ENCODE data around the gene VBP1. TPM values are rescaled to one million over a fixed set of nuclear protein-coding genes. Genes with fewer than 3 reads are reported as not detected.

Gene VBP1, protein sequence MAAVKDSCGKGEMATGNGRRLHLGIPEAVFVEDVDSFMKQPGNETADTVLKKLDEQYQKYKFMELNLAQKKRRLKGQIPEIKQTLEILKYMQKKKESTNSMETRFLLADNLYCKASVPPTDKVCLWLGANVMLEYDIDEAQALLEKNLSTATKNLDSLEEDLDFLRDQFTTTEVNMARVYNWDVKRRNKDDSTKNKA
- 43.9 TPM for polyA plus RNA-seq
- long read RNA-seq, donor 1, transcript VBP1-201 (6 exons, 1,686 nt), result major isoform, 11 of 11 reads
- long read RNA-seq, donor 1, partial matches to known transcripts, result 0 of 11 reads
- long read RNA-seq, donor 1, other reads (novel, unspliced or antisense), result 0 of 11 reads
- long read RNA-seq, donor 2, transcript VBP1-201 (6 exons, 1,686 nt), result major isoform, 25 of 46 reads
- long read RNA-seq, donor 2, partial matches to known transcripts, result 21 of 46 reads
- long read RNA-seq, donor 2, other reads (novel, unspliced or antisense), result 0 of 46 reads
- long read RNA-seq, donor 3, transcript VBP1-201 (6 exons, 1,686 nt), result major isoform, 30 of 108 reads
- long read RNA-seq, donor 3, partial matches to known transcripts, result 78 of 108 reads
- long read RNA-seq, donor 3, other reads (novel, unspliced or antisense), result 0 of 108 reads
- long read RNA-seq, donor 4, partial matches to known transcripts, result 0 of 1 reads
- long read RNA-seq, donor 4, other reads (novel, unspliced or antisense), result 0 of 1 reads
- long read RNA-seq, donor 5, transcript VBP1-201 (6 exons, 1,686 nt), result major isoform, 15 of 15 reads
- long read RNA-seq, donor 5, partial matches to known transcripts, result 0 of 15 reads
- long read RNA-seq, donor 5, other reads (novel, unspliced or antisense), result 0 of 15 reads
- long read RNA-seq, donor 6, transcript VBP1-201 (6 exons, 1,686 nt), result major isoform, 16 of 55 reads
- long read RNA-seq, donor 6, partial matches to known transcripts, result 39 of 55 reads
- long read RNA-seq, donor 6, other reads (novel, unspliced or antisense), result 0 of 55 reads
- long read RNA-seq, donor 7, transcript VBP1-201 (6 exons, 1,686 nt), result major isoform, 12 of 12 reads
- long read RNA-seq, donor 7, partial matches to known transcripts, result 0 of 12 reads
- long read RNA-seq, donor 7, other reads (novel, unspliced or antisense), result 0 of 12 reads
- long read RNA-seq, donor 8, transcript VBP1-201 (6 exons, 1,686 nt), result major isoform, 28 of 29 reads
- long read RNA-seq, donor 8, partial matches to known transcripts, result 0 of 29 reads
- long read RNA-seq, donor 8, other reads (novel, unspliced or antisense), result 0 of 29 reads
- long read RNA-seq, donor 9, transcript VBP1-201 (6 exons, 1,686 nt), result major isoform, 18 of 18 reads
- long read RNA-seq, donor 9, partial matches to known transcripts, result 0 of 18 reads
- long read RNA-seq, donor 9, other reads (novel, unspliced or antisense), result 0 of 18 reads
- long read RNA-seq, donor 10, transcript VBP1-201 (6 exons, 1,686 nt), result major isoform, 31 of 31 reads
- long read RNA-seq, donor 10, partial matches to known transcripts, result 0 of 31 reads
- long read RNA-seq, donor 10, other reads (novel, unspliced or antisense), result 0 of 31 reads
- long read RNA-seq, donor 11, transcript VBP1-201 (6 exons, 1,686 nt), result major isoform, 20 of 20 reads
- long read RNA-seq, donor 11, partial matches to known transcripts, result 0 of 20 reads
- long read RNA-seq, donor 11, other reads (novel, unspliced or antisense), result 0 of 20 reads

DNA sequence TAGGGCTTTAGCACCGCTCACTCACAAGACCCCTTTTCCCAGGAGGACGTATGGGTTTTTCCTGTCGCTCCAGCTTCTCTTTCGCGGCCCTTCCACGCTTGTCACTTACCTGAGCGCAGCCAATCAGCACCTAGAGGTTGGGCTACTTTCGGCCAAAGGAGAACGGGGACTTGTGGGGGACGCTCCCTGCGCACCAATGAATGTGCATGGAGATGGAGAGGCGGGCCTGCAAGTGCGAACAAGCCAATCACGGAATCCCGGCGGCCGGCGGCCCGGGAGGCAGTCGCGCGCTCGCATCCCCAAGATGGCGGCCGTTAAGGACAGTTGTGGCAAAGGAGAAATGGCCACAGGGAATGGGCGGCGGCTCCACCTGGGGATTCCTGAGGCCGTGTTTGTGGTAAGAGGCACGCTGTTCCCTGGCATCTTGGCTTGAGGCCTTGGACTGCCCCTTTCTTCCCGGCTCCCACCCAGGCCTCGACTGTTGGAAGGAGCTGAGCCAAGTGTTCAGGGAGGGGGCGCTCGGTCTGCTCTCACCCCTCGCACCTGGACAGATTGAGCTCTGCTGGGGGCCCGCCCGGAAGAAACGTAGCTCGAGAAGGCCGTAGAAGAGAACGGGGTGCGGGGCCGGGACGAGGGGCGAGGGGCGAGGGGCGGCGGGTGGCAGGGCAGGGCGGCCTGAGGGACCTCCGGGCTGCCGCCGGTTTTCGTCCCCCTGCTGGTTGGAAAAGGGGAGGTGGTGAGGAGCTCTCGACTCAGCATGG lies at the start of gene VBP1:
TSS of gene VBP1 (plus strand) at position 282 of the 761 bp plus-strand sequence. CDS start at position 305, 23 bp downstream.
- Histone ChIP-seq H3K36me3 (ENCODE audit: control insufficient read depth, insufficient read depth, low read length) (peaks cover 1% of the 10 kb centered on the region), H3K9me3 (ENCODE audit: control insufficient read depth, low read depth, low read length) (no peaks in the 10 kb centered on the region), H3K27me3 (ENCODE audit: control insufficient read depth, insufficient read depth, low read length) (no peaks in the 10 kb centered on the region), H3K27ac (ENCODE audit: low read length) (peak within 1 kb of the TSS; percentile 74), H3K4me1 (ENCODE audit: control insufficient read depth, insufficient read depth, low read length) (peaks cover 5% of the 10 kb centered on the region), H3K4me3 (ENCODE audit: low read length) (peak within 1 kb of the TSS; percentile 79)
- no CpG with 5 or more reads among the region's 53 CpGs for WGBS (ENCODE audit: insufficient coverage, low lambda C conversion rate)
- DNase-seq, result peak; percentile 92 to 94

DNA sequence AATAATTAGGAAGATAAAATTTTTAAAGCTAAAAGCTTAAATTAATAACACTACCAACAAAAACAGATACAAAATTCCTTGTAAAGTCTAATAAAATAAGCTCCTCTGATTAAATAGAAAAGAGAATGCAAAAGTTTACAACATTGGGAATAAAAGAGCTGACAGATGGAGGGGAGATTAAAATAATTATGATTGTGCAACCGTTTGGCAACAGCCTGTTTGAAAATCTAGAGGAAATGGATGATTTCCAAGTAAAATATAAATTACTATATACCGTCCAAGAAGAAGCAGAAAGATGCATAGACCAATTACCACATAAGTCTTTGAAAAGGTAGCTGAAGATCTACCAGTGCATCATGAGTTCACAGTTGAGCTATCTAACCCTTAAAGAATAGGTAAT lies 46.4 kb upstream of the VBP1 start:
- no peaks in the 10 kb centered on the region for H3K4me1 ChIP-seq (ENCODE audit: control insufficient read depth, insufficient read depth, low read length)
- DNase-seq, result no peak
- H3K36me3 ChIP-seq (ENCODE audit: control insufficient read depth, insufficient read depth, low read length), result no peaks in the 10 kb centered on the region
- no peaks in the 10 kb centered on the region for H3K27me3 ChIP-seq (ENCODE audit: control insufficient read depth, insufficient read depth, low read length)
- H3K27ac ChIP-seq (ENCODE audit: low read length), result no peak overlapping the region
- H3K9me3 ChIP-seq (ENCODE audit: control insufficient read depth, low read depth, low read length), result no peaks in the 10 kb centered on the region
- WGBS (ENCODE audit: insufficient coverage, low lambda C conversion rate), result 40% methylated on average over 1 of the region's 2 CpGs
- no peak overlapping the region for H3K4me3 ChIP-seq (ENCODE audit: low read length)

DNA sequence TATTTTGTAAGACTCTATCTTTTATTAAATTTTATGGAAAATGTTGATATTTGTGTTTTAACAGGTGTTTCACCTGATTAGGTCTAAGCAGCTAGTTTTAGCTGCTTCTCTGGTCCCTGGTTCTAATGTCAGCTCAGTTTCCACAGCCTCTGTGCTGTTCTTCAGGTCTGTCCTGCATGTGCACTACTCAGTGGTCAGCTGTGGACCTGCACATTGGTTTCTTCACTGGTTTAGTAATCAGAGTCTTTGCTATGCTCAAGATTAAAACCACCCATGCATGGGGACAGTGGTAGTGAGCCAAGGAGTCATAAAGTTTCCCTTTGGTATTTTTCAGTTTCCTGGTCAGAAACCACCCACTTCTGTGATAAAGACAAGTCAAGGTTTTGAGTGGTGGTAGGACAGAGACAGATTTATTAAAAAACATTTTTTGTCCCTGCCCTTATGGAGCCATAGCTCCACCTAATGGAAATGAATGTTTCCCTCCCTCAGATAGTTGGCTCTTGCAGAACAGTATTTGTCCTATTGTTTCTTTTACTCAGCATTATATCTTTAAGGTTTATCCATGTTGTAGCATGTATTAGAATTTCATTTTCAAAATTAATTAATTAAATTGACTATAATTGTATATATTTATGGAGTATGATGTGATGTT lies 36.8 kb upstream of the VBP1 start:
- Histone ChIP-seq H3K4me1 (ENCODE audit: control insufficient read depth, insufficient read depth, low read length) (no peaks in the 10 kb centered on the region), H3K4me3 (ENCODE audit: low read length) (no peak overlapping the region), H3K9me3 (ENCODE audit: control insufficient read depth, low read depth, low read length) (no peaks in the 10 kb centered on the region), H3K36me3 (ENCODE audit: control insufficient read depth, insufficient read depth, low read length) (no peaks in the 10 kb centered on the region), H3K27ac (ENCODE audit: low read length) (no peak overlapping the region), H3K27me3 (ENCODE audit: control insufficient read depth, insufficient read depth, low read length) (no peaks in the 10 kb centered on the region)
- no peak for DNase-seq

DNA sequence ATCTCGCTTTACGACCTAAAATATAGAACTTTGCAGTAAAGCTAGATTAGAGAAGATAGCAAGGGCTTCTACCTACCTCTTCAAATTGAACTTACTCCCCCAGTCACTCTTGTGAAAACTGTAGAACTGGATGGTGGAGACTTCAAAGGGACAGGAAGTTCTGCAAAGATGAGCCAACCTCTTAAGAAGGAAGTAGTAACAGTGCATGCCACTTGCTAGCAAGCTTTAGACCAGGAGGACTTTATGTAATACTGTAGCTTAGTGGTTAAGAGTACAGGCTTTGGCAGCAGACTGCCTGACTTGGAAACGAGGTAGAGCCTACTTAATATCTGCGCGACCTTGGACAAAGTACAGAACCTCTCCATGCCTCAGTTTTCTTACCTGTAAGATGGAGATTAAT lies 27.5 kb upstream of the VBP1 start:
- WGBS (ENCODE audit: insufficient coverage, low lambda C conversion rate), result no CpG with 5 or more reads among the region's 5 CpGs
- Histone ChIP-seq H3K4me1 (ENCODE audit: control insufficient read depth, insufficient read depth, low read length) (no peaks in the 10 kb centered on the region), H3K27ac (ENCODE audit: low read length) (no peak overlapping the region), H3K36me3 (ENCODE audit: control insufficient read depth, insufficient read depth, low read length) (no peaks in the 10 kb centered on the region), H3K9me3 (ENCODE audit: control insufficient read depth, low read depth, low read length) (no peaks in the 10 kb centered on the region), H3K27me3 (ENCODE audit: control insufficient read depth, insufficient read depth, low read length) (no peaks in the 10 kb centered on the region), H3K4me3 (ENCODE audit: low read length) (no peak overlapping the region)
- DNase-seq, result no peak

DNA sequence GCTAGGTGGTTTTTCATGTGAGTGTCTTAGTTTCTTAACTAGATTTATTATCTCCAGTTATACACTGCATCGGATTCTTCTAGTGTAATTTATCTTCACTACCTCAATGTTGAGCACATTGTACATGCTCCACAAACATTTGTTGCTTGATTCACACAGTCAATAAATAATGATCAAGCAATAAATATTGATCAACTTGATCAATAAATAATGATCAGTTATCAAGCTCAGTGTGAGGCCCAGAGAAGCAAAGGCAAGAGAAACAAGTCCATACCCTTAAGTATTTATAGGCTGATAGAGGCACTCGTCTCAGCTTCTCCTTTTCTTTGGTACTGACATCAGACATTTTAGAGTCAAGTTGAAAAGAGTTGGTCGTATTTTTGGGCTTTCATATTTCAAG lies 5.1 kb upstream of the VBP1 start:
- H3K4me1 ChIP-seq (ENCODE audit: control insufficient read depth, insufficient read depth, low read length), result no peaks in the 10 kb centered on the region
- H3K4me3 ChIP-seq (ENCODE audit: low read length), result no peak overlapping the region
- H3K27ac ChIP-seq (ENCODE audit: low read length), result no peak overlapping the region
- DNase-seq, result no peak
- H3K36me3 ChIP-seq (ENCODE audit: control insufficient read depth, insufficient read depth, low read length), result no peaks in the 10 kb centered on the region
- H3K9me3 ChIP-seq (ENCODE audit: control insufficient read depth, low read depth, low read length), result no peaks in the 10 kb centered on the region
- H3K27me3 ChIP-seq (ENCODE audit: control insufficient read depth, insufficient read depth, low read length), result no peaks in the 10 kb centered on the region
- WGBS (ENCODE audit: insufficient coverage, low lambda C conversion rate), result no CpG with 5 or more reads among the region's 3 CpGs

DNA sequence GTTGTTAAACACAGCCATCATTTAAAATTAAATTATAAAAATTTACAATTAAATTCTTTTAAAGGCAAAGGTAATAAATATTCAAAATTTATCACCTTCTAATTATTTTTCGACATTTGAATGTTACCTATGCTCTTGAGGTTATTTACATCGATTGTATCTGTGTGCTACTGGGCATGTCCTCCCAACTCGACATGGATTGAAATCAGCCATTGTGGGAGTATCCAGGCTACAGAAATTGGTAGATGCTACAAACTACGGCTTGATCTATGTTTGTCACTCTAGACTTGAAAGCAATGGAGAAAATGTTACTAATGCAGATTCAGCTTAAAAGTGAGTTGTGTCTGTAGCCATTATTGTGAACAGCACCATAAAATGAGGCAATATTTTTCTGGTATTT lies 2.5 kb upstream of the VBP1 start:
- no CpG with 5 or more reads among the region's 4 CpGs for WGBS (ENCODE audit: insufficient coverage, low lambda C conversion rate)

DNA sequence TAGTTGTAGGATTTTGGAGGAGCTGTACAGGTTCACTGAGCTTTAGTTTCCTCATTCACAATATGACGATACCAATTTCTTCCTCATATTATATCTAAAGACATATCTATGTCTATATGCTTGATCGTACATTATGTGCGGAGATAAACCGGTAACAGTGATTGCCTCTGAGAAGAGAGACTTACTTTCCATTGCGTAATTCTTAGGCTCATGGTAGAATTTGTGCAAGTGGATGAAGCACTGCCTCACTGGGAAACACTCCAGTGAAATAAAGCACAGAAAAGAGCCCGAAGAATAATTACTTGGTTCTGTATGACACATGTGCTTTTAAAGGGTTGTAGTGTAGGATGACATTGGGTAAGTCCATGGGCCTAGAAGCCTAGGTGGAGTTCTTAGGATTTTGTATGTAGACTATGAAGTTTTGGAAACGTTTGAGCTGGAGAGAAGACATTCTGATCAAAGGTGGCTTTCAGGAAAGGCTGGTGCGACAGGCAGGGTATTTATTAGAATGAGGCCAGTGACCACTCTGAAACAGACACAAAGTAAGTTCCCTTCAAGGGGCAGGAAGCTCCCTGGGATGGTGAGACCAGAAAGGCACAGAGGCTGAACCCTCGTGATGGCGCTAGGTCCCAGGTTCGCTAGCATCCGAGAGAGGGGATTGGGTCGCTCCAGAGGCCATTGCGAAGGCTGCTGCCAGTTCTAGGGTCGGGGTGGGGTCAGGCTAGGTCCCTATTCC lies 649 bp upstream of the VBP1 start:
- Histone ChIP-seq H3K4me1 (ENCODE audit: control insufficient read depth, insufficient read depth, low read length) (peaks cover 5% of the 10 kb centered on the region), H3K4me3 (ENCODE audit: low read length) (peak overlapping the region; percentile 79), H3K27me3 (ENCODE audit: control insufficient read depth, insufficient read depth, low read length) (no peaks in the 10 kb centered on the region), H3K9me3 (ENCODE audit: control insufficient read depth, low read depth, low read length) (no peaks in the 10 kb centered on the region), H3K27ac (ENCODE audit: low read length) (peak overlapping the region; percentile 66), H3K36me3 (ENCODE audit: control insufficient read depth, insufficient read depth, low read length) (no peaks in the 10 kb centered on the region)
- WGBS (ENCODE audit: insufficient coverage, low lambda C conversion rate), result no CpG with 5 or more reads among the region's 15 CpGs
- DNase-seq, result no peak

More for the DNA sequence above, 2.5 kb upstream of the VBP1 start:
- no peaks in the 10 kb centered on the region for H3K36me3 ChIP-seq (ENCODE audit: control insufficient read depth, insufficient read depth, low read length)
- H3K9me3 ChIP-seq (ENCODE audit: control insufficient read depth, low read depth, low read length), result no peaks in the 10 kb centered on the region
- no peak for DNase-seq
- H3K27me3 ChIP-seq (ENCODE audit: control insufficient read depth, insufficient read depth, low read length), result no peaks in the 10 kb centered on the region
- H3K4me3 ChIP-seq (ENCODE audit: low read length), result no peak overlapping the region
- peaks cover 5% of the 10 kb centered on the region for H3K4me1 ChIP-seq (ENCODE audit: control insufficient read depth, insufficient read depth, low read length)
- H3K27ac ChIP-seq (ENCODE audit: low read length), result no peak overlapping the region

DNA sequence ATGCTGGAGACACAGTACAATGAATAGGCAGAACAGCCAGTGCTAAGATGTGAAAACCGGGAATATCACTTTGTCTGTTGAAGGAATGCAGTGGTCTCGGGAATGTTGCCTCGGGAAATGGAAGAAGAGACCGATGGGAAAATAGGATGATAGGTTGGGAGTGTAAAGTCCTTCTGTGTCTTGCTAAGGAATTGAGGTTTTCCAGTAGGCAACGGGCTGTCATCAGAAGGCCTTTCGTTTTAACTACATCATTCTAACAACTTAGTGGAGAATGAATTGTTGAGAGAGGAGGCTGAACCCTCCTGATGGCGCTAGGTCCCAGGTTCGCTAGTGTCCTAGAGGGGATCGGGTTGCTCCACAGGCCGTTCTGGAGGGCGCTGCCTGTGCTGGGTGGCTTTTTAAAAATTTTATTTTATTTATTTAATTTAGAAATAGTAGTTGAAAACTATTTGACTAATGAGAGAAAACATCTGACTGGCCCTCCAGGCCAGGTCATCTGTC lies 730 bp downstream of the VBP1 start:
- H3K27me3 ChIP-seq (ENCODE audit: control insufficient read depth, insufficient read depth, low read length), result no peaks in the 10 kb centered on the region
- H3K4me3 ChIP-seq (ENCODE audit: low read length), result peak overlapping the region; percentile 79
- 0% methylated on average over 2 of the region's 11 CpGs for WGBS (ENCODE audit: insufficient coverage, low lambda C conversion rate)
- H3K9me3 ChIP-seq (ENCODE audit: control insufficient read depth, low read depth, low read length), result no peaks in the 10 kb centered on the region
- peak overlapping the region; percentile 74 for H3K27ac ChIP-seq (ENCODE audit: low read length)
- no peak for DNase-seq
- peaks cover 5% of the 10 kb centered on the region for H3K4me1 ChIP-seq (ENCODE audit: control insufficient read depth, insufficient read depth, low read length)
- H3K36me3 ChIP-seq (ENCODE audit: control insufficient read depth, insufficient read depth, low read length), result peaks cover 3% of the 10 kb centered on the region

All from large intestine (tissue), 12 donors.